ENCODE data around the gene ERBB4.
A peak's percentile ranks its signal among the peaks of the same experiment; 100 is the strongest.
"Not testable (repeated sequence)": the region's sequence is repeated elsewhere in the genome, so short reads cannot be mapped to it uniquely, and the experiment has no call there.

Gene ERBB4

GRCh38 chr2:212194396-212194795, 344.2 kb downstream of the ERBB4 start:
- no peak for FAIRE-seq

- no peak for FAIRE-seq
Observed at GRCh38 chr2:212193803-212194202, 344.8 kb downstream of the ERBB4 start.

- no peak for FAIRE-seq
Observed at GRCh38 chr2:212193056-212193455, 345.5 kb downstream of the ERBB4 start.

- FAIRE-seq = not testable (repeated sequence)
Observed at GRCh38 chr2:212191438-212191837, 347.2 kb downstream of the ERBB4 start.

- no peak for FAIRE-seq
Observed at GRCh38 chr2:212186166-212186565, 352.4 kb downstream of the ERBB4 start.

- FAIRE-seq = no peak
Observed at GRCh38 chr2:212181646-212182045, 357.0 kb downstream of the ERBB4 start.

- FAIRE-seq = no peak
Observed at GRCh38 chr2:212180408-212181083, 358.1 kb downstream of the ERBB4 start.

GRCh38 chr2:212177724-212178123, 360.9 kb downstream of the ERBB4 start:
- FAIRE-seq = no peak

GRCh38 chr2:212176151-212176550, 362.5 kb downstream of the ERBB4 start:
- FAIRE-seq = no peak

- no peak for FAIRE-seq
Observed at GRCh38 chr2:212173756-212174510, 364.7 kb downstream of the ERBB4 start.

GRCh38 chr2:212173331-212173730, 365.3 kb downstream of the ERBB4 start:
- FAIRE-seq = no peak

GRCh38 chr2:212170382-212170781, 368.2 kb downstream of the ERBB4 start:
- no peak for FAIRE-seq

- no peak for FAIRE-seq
Observed at GRCh38 chr2:212158081-212158480, 380.5 kb downstream of the ERBB4 start.

GRCh38 chr2:212157012-212157411, 381.6 kb downstream of the ERBB4 start:
- no peak for FAIRE-seq

GRCh38 chr2:212156088-212156487, 382.5 kb downstream of the ERBB4 start:
- FAIRE-seq = no peak

- no peak for FAIRE-seq
Observed at GRCh38 chr2:212154477-212154878, 384.1 kb downstream of the ERBB4 start.

- FAIRE-seq = no peak
Observed at GRCh38 chr2:212153923-212154322, 384.7 kb downstream of the ERBB4 start.

GRCh38 chr2:212147921-212148513, 390.6 kb downstream of the ERBB4 start:
- peak; percentile 56 for FAIRE-seq

- FAIRE-seq = no peak
Observed at GRCh38 chr2:212146416-212146815, 392.2 kb downstream of the ERBB4 start.

GRCh38 chr2:212145121-212145520, 393.5 kb downstream of the ERBB4 start:
- no peak for FAIRE-seq

GRCh38 chr2:212142631-212143030, 396.0 kb downstream of the ERBB4 start:
- no peak for FAIRE-seq

- FAIRE-seq = no peak
Observed at GRCh38 chr2:212141499-212141898, 397.1 kb downstream of the ERBB4 start.

GRCh38 chr2:212136216-212136795, 402.3 kb downstream of the ERBB4 start:
- FAIRE-seq = no peak

GRCh38 chr2:212135739-212136138, 402.9 kb downstream of the ERBB4 start:
- FAIRE-seq = no peak

Measured in TTC549 (cell line).